IMR-90 (cell line): ENCODE data around the gene STARD6. TPM values are rescaled to one million over a fixed set of nuclear protein-coding genes. Genes with fewer than 3 reads are reported as not detected.

Experiments used
- ATAC-seq: fragments of 200-7000 bp; cut with Tn5 transposase; 2 replicates; pipeline ENCODE4 v1.9.1; 2020; ENCODE audit warnings: low read depth, mild to moderate bottlenecking, moderate library complexity
- BruUV-seq: library from RNA; stranded (reverse); fragments of 400-500 nt; replicated peaks from 2 replicates; lab custom pipeline; 2021; lab: Mats Ljungman, UMichigan
- CTCF ChIA-PET: fragments of 300-600 bp; formaldehyde crosslinking; extraction: SDS; loops from one replicate; lab custom pipeline; 2021; ENCODE audit warnings: antibody characterized with exemption; lab: Yijun Ruan, JAX
- POLR2A ChIA-PET: fragments of 300-600 bp; sonication (Branson Sonifier 250); formaldehyde crosslinking; loops from one replicate; lab custom pipeline; 2022; ENCODE audit warnings: antibody characterized with exemption; ENCODE audit not compliant: unreplicated experiment; lab: Charles Lee
- DNase-seq: peaks from one replicate; pipeline ENCODE4 v3.0.0; 2013
- H2AFZ ChIP-seq: replicated peaks from 2 replicates; pipeline ENCODE3; 2013; ENCODE audit warnings: low read length, mild to moderate bottlenecking; ENCODE audit not compliant: poor library complexity
- H2AK5ac ChIP-seq: 2 replicates; pipeline ENCODE4 v1.6.1; 2013; ENCODE audit warnings: low read depth, low read length, inconsistent platforms
- H2AK9ac ChIP-seq: replicated peaks from 2 replicates; pipeline ENCODE3; 2013; ENCODE audit warnings: mild to moderate bottlenecking, low read depth, low read length, moderate library complexity; ENCODE audit not compliant: poor library complexity
- H2BK120ac ChIP-seq: 2 replicates; pipeline ENCODE4 v1.6.1; 2013; ENCODE audit warnings: low read depth, low read length, inconsistent platforms
- H2BK15ac ChIP-seq: 3 replicates; pipeline ENCODE4 v1.6.1; 2013; ENCODE audit warnings: low read depth, low read length, inconsistent platforms
- H2BK20ac ChIP-seq: 2 replicates; pipeline ENCODE4 v1.6.1; 2013; ENCODE audit warnings: low read depth, mild to moderate bottlenecking, inconsistent platforms, low read length, moderate library complexity
- H2BK5ac ChIP-seq: 2 replicates; pipeline ENCODE4 v1.6.1; 2013; ENCODE audit warnings: mild to moderate bottlenecking, low read depth, low read length, inconsistent platforms; ENCODE audit not compliant: poor library complexity, severe bottlenecking
- H3K14ac ChIP-seq: replicated peaks from 2 replicates; pipeline ENCODE4 v1.6.1; 2013; ENCODE audit warnings: low read depth, low read length, inconsistent platforms
- H3K18ac ChIP-seq: 2 replicates; pipeline ENCODE4 v1.6.1; 2013; ENCODE audit warnings: low read depth, low read length, control low read depth
- H3K23ac ChIP-seq: 2 replicates; pipeline ENCODE4 v1.6.1; 2013; ENCODE audit warnings: low read depth, low read length, inconsistent platforms
- H3K27ac ChIP-seq: 2 replicates; pipeline ENCODE4 v1.5.1; 2013; ENCODE audit warnings: mild to moderate bottlenecking, control low read depth, low read length; ENCODE audit not compliant: insufficient read depth
- H3K27me3 ChIP-seq: 2 replicates; pipeline ENCODE4 v1.6.1; 2013; ENCODE audit warnings: low read length; ENCODE audit not compliant: control insufficient read depth, insufficient read depth
- H3K36me3 ChIP-seq: 2 replicates; pipeline ENCODE4 v1.6.1; 2013; ENCODE audit warnings: low read length, mixed read lengths; ENCODE audit not compliant: control insufficient read depth, insufficient read depth
- H3K4ac ChIP-seq: 2 replicates; pipeline ENCODE4 v1.6.1; 2013; ENCODE audit warnings: low read depth, low read length, inconsistent platforms
- H3K4me1 ChIP-seq: 2 replicates; pipeline ENCODE4 v1.6.1; 2013; ENCODE audit warnings: low read length, mixed read lengths; ENCODE audit not compliant: control insufficient read depth, insufficient read depth
- H3K4me2 ChIP-seq: 2 replicates; pipeline ENCODE4 v1.6.1; 2013; ENCODE audit warnings: low read depth, mild to moderate bottlenecking, control low read depth, low read length, moderate library complexity
- H3K4me3 ChIP-seq: 2 replicates; pipeline ENCODE4 v1.5.1; 2013; ENCODE audit warnings: low read depth, mild to moderate bottlenecking, control low read depth, low read length, moderate library complexity; ENCODE audit not compliant: insufficient read depth
- H3K56ac ChIP-seq: 2 replicates; pipeline ENCODE4 v1.6.1; 2013; ENCODE audit warnings: low read length, inconsistent platforms; ENCODE audit not compliant: insufficient read depth; ENCODE audit errors: extremely low read depth
- H3K79me1 ChIP-seq, 2 experiments: 2 replicates each; pipeline ENCODE4 v1.6.1; 2013; ENCODE audit warnings: low read length in 2 of 2, inconsistent platforms in 1 of 2, low read depth in 1 of 2
- H3K9ac ChIP-seq: 2 replicates; pipeline ENCODE4 v1.6.1; 2013; ENCODE audit warnings: low read depth, low read length, control low read depth
- H3K9me1 ChIP-seq: 2 replicates; pipeline ENCODE4 v1.6.1; 2013; ENCODE audit warnings: low read length, inconsistent platforms; ENCODE audit not compliant: insufficient read depth
- H3K9me3 ChIP-seq: 2 replicates; pipeline ENCODE4 v1.6.1; 2013; ENCODE audit warnings: low read length; ENCODE audit not compliant: control insufficient read depth, insufficient read depth
- H4K20me1 ChIP-seq: 2 replicates; pipeline ENCODE4 v1.6.1; 2013; ENCODE audit warnings: low read length, inconsistent platforms; ENCODE audit not compliant: insufficient read depth
- H4K5ac ChIP-seq: 2 replicates; pipeline ENCODE4 v1.6.1; 2013; ENCODE audit warnings: mild to moderate bottlenecking, low read depth, low read length, control low read depth
- H4K8ac ChIP-seq, 2 experiments: 2 replicates each; pipeline ENCODE4 v1.6.1; 2013; ENCODE audit warnings: low read depth in 2 of 2, low read length in 2 of 2, control low read depth in 1 of 2, inconsistent platforms in 1 of 2
- H4K91ac ChIP-seq: 2 replicates; pipeline ENCODE4 v1.6.1; 2013; ENCODE audit warnings: low read depth, low read length, inconsistent platforms; ENCODE audit not compliant: insufficient read depth
- USF2 ChIP-seq: fragments of 150-350 bp; IDR thresholded peaks from 2 replicates; pipeline ENCODE4 v1.6.1; 2017; ENCODE audit warnings: mild to moderate bottlenecking, antibody characterized with exemption, low read length, low read depth
- WGBS, 2 experiments: methylation state at CpG; one replicate each; pipeline versions ENCODE4 v1.1.5 to v1.1.7; 2013; ENCODE audit warnings: missing lambda C conversion rate in 2 of 2; ENCODE audit not compliant: insufficient read length in 1 of 2; ENCODE audit errors: extremely low coverage in 2 of 2; 5-methylcytosine and 5-hydroxymethylcytosine counted together
- dilution Hi-C: fragments of 300-500 bp; cut with HindIII; formaldehyde crosslinking; loops from one replicate; pipeline ENCODE4 v1.14.3; 2018; ENCODE audit warnings: low sequenced_read_pairs; ENCODE audit not compliant: unreplicated experiment
- in situ Hi-C: fragments of 300-500 bp; cut with MboI; formaldehyde crosslinking; loops from 3 replicates; pipeline ENCODE4 v1.14.3; 2019; ENCODE audit warnings: low sequenced_read_pairs, inconsistent platforms, mixed read lengths
- intact Hi-C: fragments of 100-400 bp; cut with micrococcal nuclease; formaldehyde crosslinking; loops from 2 replicates; pipeline ENCODE4 v1.10.0; 2022
- polyA plus RNA-seq, 3 experiments: library from polyadenylated mRNA; depleted of rRNA; stranded (reverse); fragments of >200 nt; gene quantifications; 2 replicates each; pipeline ENCODE4 v1.2.3, GENCODE V29; 2012; ENCODE audit warnings: low replicate concordance in 1 of 3
- total RNA-seq: library from RNA; depleted of rRNA; stranded (reverse); fragments of >200 nt; gene quantifications from 2 replicates; pipeline ENCODE4 v1.2.3, GENCODE V29; 2012

STARD6 gene
- total and polyA plus RNA-seq, 2 of the 4 experiments (the other 2 are of a cell fraction): not detected

GRCh38 chr18:54393648-54394294, 36.1 kb upstream of the STARD6 start:
- no peak overlapping the region for H4K8ac ChIP-seq
- no peak overlapping the region for H3K14ac ChIP-seq
- no peak overlapping the region for H3K18ac ChIP-seq
- H3K36me3 ChIP-seq: no peaks in the 10 kb centered on the region
- no peaks in the 10 kb centered on the region for H3K79me1 ChIP-seq
- no peak overlapping the region for H2BK20ac ChIP-seq
- DNase-seq (no peak), ATAC-seq (no peak)
- H3K27ac ChIP-seq: no peak overlapping the region
- H2AK5ac ChIP-seq: no peak overlapping the region
- H4K20me1 ChIP-seq: no peaks in the 10 kb centered on the region
- H2AFZ ChIP-seq: no peak overlapping the region
- H3K4me2 ChIP-seq: no peak overlapping the region
- no peaks in the 10 kb centered on the region for H3K4me1 ChIP-seq
- no peak overlapping the region for H2BK15ac ChIP-seq
- CTCF ChIA-PET: interaction anchor here (0.6 kb wide), 1 partner anchor 1386 kb away, joined by 3 read pairs; no protein-coding TSS in a partner anchor
- H4K5ac ChIP-seq: no peak overlapping the region
- H4K91ac ChIP-seq: no peak overlapping the region
- intact Hi-C loops (loop anchor here (5.0 kb wide), 1 partner anchor 589 kb away; no protein-coding TSS in a partner anchor), in situ Hi-C loops (no loop called here), dilution Hi-C loops (no loop called here)
- H3K9me1 ChIP-seq: no peaks in the 10 kb centered on the region
- H3K56ac ChIP-seq: no peak overlapping the region
- H2BK5ac ChIP-seq: no peak overlapping the region
- no TSS peak for BruUV-seq
- H2BK120ac ChIP-seq: no peak overlapping the region
- no peak overlapping the region for H3K9ac ChIP-seq
- no peak overlapping the region for H3K4ac ChIP-seq
- no peaks in the 10 kb centered on the region; the same call in 1 of the 2 replicates for H3K27me3 ChIP-seq
- POLR2A ChIA-PET: no interaction called here
- no peak for TF ChIP-seq USF2
- no CpG with 5 or more reads among the region's 1 CpG for WGBS, 2 experiments
- no peak overlapping the region for H3K4me3 ChIP-seq
- H3K23ac ChIP-seq: no peak overlapping the region
- no peaks in the 10 kb centered on the region for H3K9me3 ChIP-seq
- H2AK9ac ChIP-seq: no peak overlapping the region
